CD4-positive, CD25-positive, alpha-beta regulatory T cell (primary cell): ENCODE results near the gene TEAD4. TPM values are rescaled to one million over a fixed set of nuclear protein-coding genes. Genes with fewer than 3 reads are reported as not detected.

Experiments used
- ATAC-seq, 2 donors: fragments of 150-1000 bp; cut with Tn5 transposase; one replicate each; pipeline ENCODE4 v1.10.0; 2021; ENCODE audit warnings: low read depth in 2 of 2, moderate number of reproducible peaks in 2 of 2, moderate library complexity in 1 of 2
- DNase-seq, 3 donors: peaks; one replicate each; pipeline versions ENCODE4 v3.0.0 to v3.0.0-alpha.2; 2012 to 2022; ENCODE audit warnings: mixed read lengths in 1 of 3
- H3K27ac ChIP-seq: one replicate; pipeline ENCODE4 v1.7.0; 2013; ENCODE audit warnings: mild to moderate bottlenecking, low read length; ENCODE audit not compliant: insufficient read depth, poor library complexity, severe bottlenecking
- H3K27me3 ChIP-seq: one replicate; pipeline ENCODE4 v1.7.0; 2013; ENCODE audit warnings: low read length; ENCODE audit not compliant: control insufficient read depth, insufficient read depth
- H3K36me3 ChIP-seq: one replicate; pipeline ENCODE4 v1.7.0; 2013; ENCODE audit warnings: mild to moderate bottlenecking, low read length, moderate library complexity; ENCODE audit not compliant: control insufficient read depth, insufficient read depth
- H3K4me1 ChIP-seq: 2 replicates; pipeline ENCODE4 v1.7.0; 2013; ENCODE audit warnings: mild to moderate bottlenecking, low read length; ENCODE audit not compliant: insufficient read depth, control insufficient read depth, poor library complexity, severe bottlenecking
- H3K4me3 ChIP-seq: one replicate; pipeline ENCODE4 v1.7.0; 2013; ENCODE audit warnings: low read depth, mild to moderate bottlenecking, low read length, moderate library complexity
- H3K9me3 ChIP-seq, 2 experiments: 1 replicate in 1 of 2; 2 replicates in 1 of 2; pipeline ENCODE4 v1.7.0; 2013; ENCODE audit warnings: low read length in 2 of 2, mild to moderate bottlenecking in 1 of 2, moderate library complexity in 1 of 2; ENCODE audit not compliant: control insufficient read depth in 2 of 2
- H3K27ac Mint-ChIP-seq, 3 donors: one replicate each; pipeline ENCODE4 v1.8.0; 2020 to 2022; ENCODE audit warnings: mild to moderate bottlenecking in 3 of 3, mixed read lengths in 3 of 3, moderate library complexity in 2 of 3
- H3K27me3 Mint-ChIP-seq: one replicate; pipeline ENCODE4 v1.8.0; 2022; ENCODE audit warnings: mild to moderate bottlenecking, mixed read lengths
- H3K36me3 Mint-ChIP-seq: one replicate; pipeline ENCODE4 v1.8.0; 2020; ENCODE audit warnings: mixed read lengths
- H3K4me1 Mint-ChIP-seq, 4 donors: one replicate each; pipeline ENCODE4 v1.8.0; 2020 to 2022; ENCODE audit warnings: mixed read lengths in 4 of 4, mild to moderate bottlenecking in 1 of 4
- H3K4me3 Mint-ChIP-seq, 4 donors: one replicate each; pipeline ENCODE4 v1.8.0; 2020 to 2022; ENCODE audit warnings: mild to moderate bottlenecking in 4 of 4, mixed read lengths in 4 of 4, moderate library complexity in 3 of 4
- H3K9me3 Mint-ChIP-seq, 7 donors: one replicate each; pipeline ENCODE4 v1.8.0; 2020 to 2022; ENCODE audit warnings: mixed read lengths in 7 of 7, mild to moderate bottlenecking in 3 of 7, moderate library complexity in 2 of 7
- polyA plus RNA-seq, 4 donors: library from polyadenylated mRNA; unstranded; fragments of 300-500 nt; fragmentation: Illumina TruSeq; gene quantifications; one replicate each; pipeline ENCODE4 v1.2.3, GENCODE V29; 2021
- total RNA-seq: library from RNA; stranded (reverse); gene quantifications from one replicate; pipeline ENCODE4 v1.2.3, GENCODE V29; 2022

Gene TEAD4
- total and polyA plus RNA-seq, 5 donors from 2014 or later, result not detected

DNA sequence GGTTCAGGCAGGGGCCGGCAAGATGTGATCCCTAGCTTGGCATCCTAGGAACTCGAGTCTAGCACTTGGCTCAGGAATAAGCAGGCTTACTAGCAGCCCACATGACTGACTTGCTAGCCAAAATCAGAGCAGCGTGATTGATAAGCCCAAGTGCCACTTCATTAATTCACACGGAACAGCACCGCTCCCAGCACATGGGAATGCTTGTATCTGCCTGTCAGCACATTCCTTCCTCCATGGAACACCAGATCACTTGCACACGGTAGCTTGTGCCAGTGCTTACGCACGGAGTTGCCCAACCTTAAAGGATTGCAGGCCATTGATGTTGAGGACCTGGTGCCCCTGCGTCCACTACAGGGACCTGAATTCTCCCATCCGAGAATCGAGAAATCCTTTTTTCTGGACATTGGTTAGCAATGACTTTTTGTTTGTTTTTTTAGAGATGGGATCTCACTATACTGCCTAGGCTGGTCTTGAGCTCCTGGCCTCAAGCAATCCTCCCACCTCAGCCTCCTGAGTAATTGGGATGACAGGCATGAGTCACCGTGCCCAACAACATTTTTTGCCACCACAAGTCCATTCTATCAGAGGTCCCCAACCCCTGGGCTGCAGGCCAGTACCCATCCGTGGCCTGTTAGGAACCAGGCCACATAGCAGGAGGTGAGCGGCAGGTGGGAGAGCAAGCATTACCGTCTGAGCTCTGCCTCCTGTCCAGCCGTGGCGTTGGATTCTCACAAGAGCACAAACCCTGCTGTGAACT is 87.4 kb downstream of the TEAD4 start:
- Mint-ChIP-seq H3K27ac (no peak overlapping the region), H3K9me3 (peaks cover 0 to 3% (median 0%) of the 10 kb centered on the region in 7 donors), H3K36me3 (no peaks in the 10 kb centered on the region), H3K4me1 (no peaks in the 10 kb centered on the region), H3K4me3 (no peak overlapping the region), H3K27me3 (peaks cover 21% of the 10 kb centered on the region)
- Histone ChIP-seq H3K27ac (no peak overlapping the region), H3K9me3 (no peaks in the 10 kb centered on the region), H3K4me1 (no peaks in the 10 kb centered on the region), H3K27me3 (peaks cover 2% of the 10 kb centered on the region), H3K4me3 (no peak overlapping the region), H3K36me3 (no peaks in the 10 kb centered on the region)
- DNase-seq (no peak), ATAC-seq (no peak)

GRCh38 chr12:3047961-3048360 is 88.8 kb downstream of the TEAD4 start:
- Mint-ChIP-seq H3K27ac (no peak overlapping the region), H3K4me1 (no peaks in the 10 kb centered on the region), H3K9me3 (peaks cover 0 to 3% (median 0%) of the 10 kb centered on the region in 7 donors), H3K36me3 (no peaks in the 10 kb centered on the region), H3K27me3 (peaks cover 10% of the 10 kb centered on the region), H3K4me3 (no peak overlapping the region)
- ATAC-seq (no peak), DNase-seq (no peak)
- Histone ChIP-seq H3K27me3 (peaks cover 2% of the 10 kb centered on the region), H3K27ac (no peak overlapping the region), H3K4me1 (no peaks in the 10 kb centered on the region), H3K4me3 (no peak overlapping the region), H3K36me3 (no peaks in the 10 kb centered on the region), H3K9me3 (no peaks in the 10 kb centered on the region)

DNA sequence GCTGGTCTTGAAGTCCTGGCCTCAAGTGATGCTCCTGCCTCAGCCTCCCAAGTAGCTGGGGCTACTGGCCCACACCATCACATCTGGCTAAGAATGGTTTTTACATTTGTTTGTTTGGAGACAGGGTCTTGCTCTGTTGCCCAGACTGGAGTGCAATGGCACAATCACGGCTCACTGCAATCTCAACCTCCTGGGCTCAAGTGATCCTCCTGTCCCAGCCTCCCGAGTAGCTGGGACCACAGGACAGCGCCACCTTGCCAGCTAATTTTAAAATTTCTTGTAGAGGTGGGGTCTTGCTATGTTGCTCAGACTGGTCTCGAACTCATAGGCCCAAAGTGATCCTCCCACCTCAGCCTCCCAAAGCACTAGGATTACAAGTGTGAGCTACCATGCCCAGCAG is 89.3 kb downstream of the TEAD4 start:
- Histone ChIP-seq H3K4me3 (no peak overlapping the region), H3K27ac (no peak overlapping the region), H3K9me3 (no peaks in the 10 kb centered on the region), H3K36me3 (no peaks in the 10 kb centered on the region), H3K4me1 (no peaks in the 10 kb centered on the region), H3K27me3 (no peaks in the 10 kb centered on the region)
- Mint-ChIP-seq H3K36me3 (no peaks in the 10 kb centered on the region), H3K4me1 (no peaks in the 10 kb centered on the region), H3K9me3 (peaks cover 0 to 4% (median 0%) of the 10 kb centered on the region in 7 donors), H3K27me3 (peaks cover 6% of the 10 kb centered on the region), H3K27ac (no peak overlapping the region), H3K4me3 (no peak overlapping the region)
- ATAC-seq (no peak), DNase-seq (no peak)

GRCh38 chr12:3049176-3049575 is 90.0 kb downstream of the TEAD4 start:
- DNase-seq (no peak), ATAC-seq (no peak)
- Histone ChIP-seq H3K4me3 (no peak overlapping the region), H3K4me1 (no peaks in the 10 kb centered on the region), H3K27me3 (no peaks in the 10 kb centered on the region), H3K36me3 (no peaks in the 10 kb centered on the region), H3K27ac (no peak overlapping the region), H3K9me3 (no peaks in the 10 kb centered on the region)
- H3K4me3 Mint-ChIP-seq, result no peak overlapping the region
- H3K9me3 Mint-ChIP-seq, result peaks cover 0 to 3% (median 0%) of the 10 kb centered on the region in 7 donors
- no peaks in the 10 kb centered on the region for H3K36me3 Mint-ChIP-seq
- peaks cover 3% of the 10 kb centered on the region for H3K27me3 Mint-ChIP-seq
- H3K4me1 Mint-ChIP-seq, result no peaks in the 10 kb centered on the region
- H3K27ac Mint-ChIP-seq, result no peak overlapping the region

- ATAC-seq (no peak), DNase-seq (no peak)
- H3K36me3 Mint-ChIP-seq, result no peaks in the 10 kb centered on the region
- H3K27me3 Mint-ChIP-seq, result peaks cover 2% of the 10 kb centered on the region
- Histone ChIP-seq H3K27ac (no peak overlapping the region), H3K4me3 (no peak overlapping the region), H3K27me3 (no peaks in the 10 kb centered on the region), H3K36me3 (no peaks in the 10 kb centered on the region), H3K9me3 (no peaks in the 10 kb centered on the region), H3K4me1 (no peaks in the 10 kb centered on the region)
- no peaks in the 10 kb centered on the region for H3K4me1 Mint-ChIP-seq
- H3K9me3 Mint-ChIP-seq, result peaks cover 0 to 3% (median 0%) of the 10 kb centered on the region in 7 donors
- no peak overlapping the region for H3K4me3 Mint-ChIP-seq
- H3K27ac Mint-ChIP-seq, result no peak overlapping the region
Observed at GRCh38 chr12:3049611-3050249, 90.5 kb downstream of the TEAD4 start.

DNA sequence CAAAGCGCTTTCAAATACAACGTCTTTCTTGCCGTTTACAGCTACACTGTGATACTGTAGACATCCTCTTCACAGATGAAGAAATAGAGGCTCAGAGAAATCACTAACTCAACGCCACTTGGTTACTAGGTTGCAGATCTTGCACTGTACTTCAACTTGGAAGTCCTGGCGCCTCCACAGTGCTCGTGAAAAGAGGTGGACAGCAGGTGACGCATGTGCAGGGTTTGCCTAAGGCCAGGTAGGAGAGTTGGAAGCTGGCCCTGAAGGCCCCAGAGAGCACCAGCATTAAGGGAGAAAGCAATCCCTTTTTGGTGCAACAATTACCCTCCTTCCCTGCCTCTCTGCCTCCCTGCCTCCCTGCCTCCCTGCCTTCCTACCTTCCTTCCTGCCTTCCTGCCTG is 95.2 kb downstream of the TEAD4 start:
- Mint-ChIP-seq H3K27me3 (peaks cover 13% of the 10 kb centered on the region), H3K27ac (no peak overlapping the region), H3K4me3 (no peak overlapping the region), H3K9me3 (peaks cover 0 to 2% (median 0%) of the 10 kb centered on the region in 7 donors), H3K4me1 (no peaks in the 10 kb centered on the region), H3K36me3 (no peaks in the 10 kb centered on the region)
- H3K36me3 ChIP-seq, result no peaks in the 10 kb centered on the region
- no peaks in the 10 kb centered on the region for H3K9me3 ChIP-seq
- no peak for ATAC-seq
- no peak for DNase-seq
- H3K4me3 ChIP-seq, result no peak overlapping the region
- H3K27ac ChIP-seq, result no peak overlapping the region
- no peaks in the 10 kb centered on the region for H3K4me1 ChIP-seq
- no peaks in the 10 kb centered on the region for H3K27me3 ChIP-seq

DNA sequence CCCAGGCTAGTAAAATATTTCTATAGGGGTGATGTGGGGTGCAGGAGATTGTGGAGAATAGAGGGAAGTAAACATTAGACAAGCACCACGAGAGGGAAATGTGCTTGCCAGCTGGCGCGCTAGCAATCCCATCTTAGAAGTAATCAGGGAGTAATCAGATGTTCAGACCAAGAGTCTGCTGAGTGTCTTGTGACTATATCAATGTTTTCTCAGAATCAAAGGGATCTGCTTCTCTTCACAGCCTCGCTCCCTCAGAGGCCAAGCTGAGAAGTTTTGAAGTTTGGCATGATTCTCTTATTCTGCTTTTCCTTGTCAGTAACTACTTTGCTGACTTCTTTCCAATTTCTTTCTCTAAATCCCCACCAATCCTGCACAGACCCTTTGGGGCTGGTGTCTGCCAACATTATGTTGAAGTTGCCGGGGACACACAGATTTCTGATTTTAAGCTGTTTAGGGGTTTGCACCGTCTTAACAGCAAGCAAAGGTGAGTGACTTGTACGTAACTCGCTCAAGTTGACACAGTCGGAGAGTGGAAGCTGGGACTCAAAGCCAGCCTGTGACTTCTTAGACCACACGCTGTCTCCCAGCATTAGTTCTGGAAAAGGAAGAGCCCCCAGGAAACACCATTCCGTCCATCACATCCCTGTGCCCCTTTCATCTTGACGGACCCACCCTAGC is 96.0 kb downstream of the TEAD4 start:
- no peaks in the 10 kb centered on the region for H3K4me1 ChIP-seq
- Mint-ChIP-seq H3K4me3 (no peak overlapping the region), H3K9me3 (peaks cover 0 to 2% (median 0%) of the 10 kb centered on the region in 7 donors), H3K27me3 (peaks cover 13% of the 10 kb centered on the region), H3K36me3 (no peaks in the 10 kb centered on the region), H3K27ac (no peak overlapping the region), H3K4me1 (no peaks in the 10 kb centered on the region)
- no peak overlapping the region for H3K4me3 ChIP-seq
- no peaks in the 10 kb centered on the region for H3K27me3 ChIP-seq
- ATAC-seq, result no peak
- H3K9me3 ChIP-seq, result no peaks in the 10 kb centered on the region
- no peak overlapping the region for H3K27ac ChIP-seq
- H3K36me3 ChIP-seq, result no peaks in the 10 kb centered on the region
- DNase-seq, result no peak
